LNCaP clone FGC (cell line): Measurements from ENCODE around the gene SPTBN1.
"Not testable (repeated sequence)": the region's sequence is repeated elsewhere in the genome, so short reads cannot be mapped to it uniquely, and the experiment has no call there.

Experiments
- DNase-seq: peaks from one replicate; pipeline ENCODE4 v3.0.0-alpha.2; 2011; ENCODE audit warnings: low read depth
- H3K4me3 ChIP-seq: 2 replicates; pipeline ENCODE4 v1.5.1; 2011; ENCODE audit warnings: mild to moderate bottlenecking, low read depth, low read length, control low read depth
- CTCF ChIP-seq: IDR thresholded peaks from 2 replicates; pipeline ENCODE4 v1.5.1; 2012; ENCODE audit warnings: mild to moderate bottlenecking; ENCODE audit not compliant: control insufficient read depth, insufficient read depth; ENCODE audit errors: extremely low read depth

SPTBN1 gene

GRCh38 chr2:54504866-54505265, 48.7 kb downstream of the SPTBN1 start:
- no peak for TF ChIP-seq CTCF
- no peak for DNase-seq
- H3K4me3 ChIP-seq, result no peak overlapping the region

GRCh38 chr2:54508541-54508940, 52.4 kb downstream of the SPTBN1 start:
- no peak overlapping the region for H3K4me3 ChIP-seq
- DNase-seq, result no peak
- no peak for TF ChIP-seq CTCF

- H3K4me3 ChIP-seq, DNase-seq: not testable (repeated sequence)
These were observed 52.9 kb downstream of the SPTBN1 start for GRCh38 chr2:54509043-54509442.

- no peak overlapping the region for H3K4me3 ChIP-seq
- TF ChIP-seq CTCF, result no peak
- no peak for DNase-seq
These were observed 54.8 kb downstream of the SPTBN1 start for GRCh38 chr2:54510916-54511315.

- no peak overlapping the region for H3K4me3 ChIP-seq
- DNase-seq, result no peak
- TF ChIP-seq CTCF, result no peak
These were observed 56.1 kb downstream of the SPTBN1 start for GRCh38 chr2:54512183-54512582.

GRCh38 chr2:54512663-54513362, 56.7 kb downstream of the SPTBN1 start:
- TF ChIP-seq CTCF, result no peak
- no peak for DNase-seq
- H3K4me3 ChIP-seq, result no peak overlapping the region

GRCh38 chr2:54513363-54513715, 57.2 kb downstream of the SPTBN1 start:
- DNase-seq, result no peak
- no peak overlapping the region for H3K4me3 ChIP-seq
- TF ChIP-seq CTCF, result no peak
